ENCODE data around the gene ROCK2. TPM values are rescaled to one million over a fixed set of nuclear protein-coding genes. Genes with fewer than 3 reads are reported as not detected.

ROCK2 gene
- total RNA-seq, 1 donor from 2014 or later = 45.1 TPM

GRCh38 chr2:11179196-11179595 lies 165.2 kb downstream of the ROCK2 start:
- FAIRE-seq (no peak), DNase-seq (ENCODE audit: low read depth) (no peak)
- Histone ChIP-seq H3K27ac (ENCODE audit: low read depth, low read length) (no peak overlapping the region), H3K4me2 (ENCODE audit: low read length) (no peak overlapping the region), H3K9me3 (ENCODE audit: insufficient read depth, low read depth, low read length) (no peaks in the 10 kb centered on the region), H3K4me1 (ENCODE audit: insufficient read depth, low read length) (peaks cover 11% of the 10 kb centered on the region), H4K20me1 (ENCODE audit: insufficient read depth, low read length) (no peaks in the 10 kb centered on the region), H3K27me3 (ENCODE audit: insufficient read depth, low read length) (no peaks in the 10 kb centered on the region), H3K4me3 (ENCODE audit: insufficient read depth, low read depth, low read length) (no peak overlapping the region), H2AFZ (ENCODE audit: low read depth, low read length) (no peak overlapping the region), H3K79me2 (ENCODE audit: insufficient read depth, low read length) (no peaks in the 10 kb centered on the region), H3K36me3 (ENCODE audit: insufficient read depth, low read length) (peaks cover 5% of the 10 kb centered on the region), H3K9ac (ENCODE audit: low read length) (no peak overlapping the region)
- TF ChIP-seq CTCF (IDR thresholded peaks at IDR 0.05; ENCODE audit: insufficient read depth, low read depth, low read length) (no peak), EZH2 (IDR thresholded peaks at IDR 0.05; ENCODE audit: insufficient read depth, low read length) (no peak)
- H3K27ac Mint-ChIP-seq (ENCODE audit: unreplicated experiment) = no peak overlapping the region
- no peaks in the 10 kb centered on the region for H3K9me3 Mint-ChIP-seq (ENCODE audit: unreplicated experiment)
- no peaks in the 10 kb centered on the region for H3K27me3 Mint-ChIP-seq (ENCODE audit: low read depth, unreplicated experiment)
- peaks cover 17% of the 10 kb centered on the region for H3K4me1 Mint-ChIP-seq (ENCODE audit: low read depth, unreplicated experiment)
- no peak overlapping the region for H3K4me3 Mint-ChIP-seq (ENCODE audit: unreplicated experiment)
- no peaks in the 10 kb centered on the region for H3K36me3 Mint-ChIP-seq (ENCODE audit: low read depth, unreplicated experiment)

GRCh38 chr2:11177871-11178690 lies 166.4 kb downstream of the ROCK2 start:
- no peaks in the 10 kb centered on the region for H3K36me3 Mint-ChIP-seq (ENCODE audit: low read depth, unreplicated experiment)
- no peak overlapping the region for H3K4me3 ChIP-seq (ENCODE audit: insufficient read depth, low read depth, low read length)
- H2AFZ ChIP-seq (ENCODE audit: low read depth, low read length) = no peak overlapping the region
- no peak overlapping the region for H3K4me2 ChIP-seq (ENCODE audit: low read length)
- no peaks in the 10 kb centered on the region for H3K27me3 Mint-ChIP-seq (ENCODE audit: low read depth, unreplicated experiment)
- no peaks in the 10 kb centered on the region for H3K9me3 Mint-ChIP-seq (ENCODE audit: unreplicated experiment)
- H3K4me1 Mint-ChIP-seq (ENCODE audit: low read depth, unreplicated experiment) = peaks cover 17% of the 10 kb centered on the region
- no peak overlapping the region for H3K9ac ChIP-seq (ENCODE audit: low read length)
- no peak for FAIRE-seq
- no peak overlapping the region for H3K27ac Mint-ChIP-seq (ENCODE audit: unreplicated experiment)
- no peak for TF ChIP-seq CTCF (IDR thresholded peaks at IDR 0.05; ENCODE audit: insufficient read depth, low read depth, low read length)
- no peak for TF ChIP-seq EZH2 (IDR thresholded peaks at IDR 0.05; ENCODE audit: insufficient read depth, low read length)
- peaks cover 3% of the 10 kb centered on the region for H3K36me3 ChIP-seq (ENCODE audit: insufficient read depth, low read length)
- H4K20me1 ChIP-seq (ENCODE audit: insufficient read depth, low read length) = no peaks in the 10 kb centered on the region
- peaks cover 11% of the 10 kb centered on the region for H3K4me1 ChIP-seq (ENCODE audit: insufficient read depth, low read length)
- no peaks in the 10 kb centered on the region for H3K27me3 ChIP-seq (ENCODE audit: insufficient read depth, low read length)
- no peaks in the 10 kb centered on the region for H3K9me3 ChIP-seq (ENCODE audit: insufficient read depth, low read depth, low read length)
- H3K27ac ChIP-seq (ENCODE audit: low read depth, low read length) = no peak overlapping the region
- H3K4me3 Mint-ChIP-seq (ENCODE audit: unreplicated experiment) = no peak overlapping the region
- peak; percentile 25 for DNase-seq (ENCODE audit: low read depth)
- no peaks in the 10 kb centered on the region for H3K79me2 ChIP-seq (ENCODE audit: insufficient read depth, low read length)

GRCh38 chr2:11175293-11175795 lies 169.1 kb downstream of the ROCK2 start:
- Histone ChIP-seq H3K4me3 (ENCODE audit: insufficient read depth, low read depth, low read length) (peak overlapping the region; percentile 7), H2AFZ (ENCODE audit: low read depth, low read length) (no peak overlapping the region), H3K27me3 (ENCODE audit: insufficient read depth, low read length) (no peaks in the 10 kb centered on the region), H3K36me3 (ENCODE audit: insufficient read depth, low read length) (no peaks in the 10 kb centered on the region), H3K9ac (ENCODE audit: low read length) (no peak overlapping the region), H3K9me3 (ENCODE audit: insufficient read depth, low read depth, low read length) (no peaks in the 10 kb centered on the region), H3K27ac (ENCODE audit: low read depth, low read length) (peak overlapping the region; percentile 50), H3K79me2 (ENCODE audit: insufficient read depth, low read length) (no peaks in the 10 kb centered on the region), H4K20me1 (ENCODE audit: insufficient read depth, low read length) (no peaks in the 10 kb centered on the region), H3K4me1 (ENCODE audit: insufficient read depth, low read length) (peaks cover 11% of the 10 kb centered on the region), H3K4me2 (ENCODE audit: low read length) (peak overlapping the region; percentile 61)
- TF ChIP-seq EZH2 (IDR thresholded peaks at IDR 0.05; ENCODE audit: insufficient read depth, low read length) (no peak), CTCF (IDR thresholded peaks at IDR 0.05; ENCODE audit: insufficient read depth, low read depth, low read length) (no peak)
- peaks cover 17% of the 10 kb centered on the region for H3K4me1 Mint-ChIP-seq (ENCODE audit: low read depth, unreplicated experiment)
- H3K27ac Mint-ChIP-seq (ENCODE audit: unreplicated experiment) = peak overlapping the region; percentile 63
- no peaks in the 10 kb centered on the region for H3K27me3 Mint-ChIP-seq (ENCODE audit: low read depth, unreplicated experiment)
- FAIRE-seq = peak; percentile 59
- no peaks in the 10 kb centered on the region for H3K9me3 Mint-ChIP-seq (ENCODE audit: unreplicated experiment)
- peak; percentile 81 for DNase-seq (ENCODE audit: low read depth)
- H3K36me3 Mint-ChIP-seq (ENCODE audit: low read depth, unreplicated experiment) = no peaks in the 10 kb centered on the region
- H3K4me3 Mint-ChIP-seq (ENCODE audit: unreplicated experiment) = no peak overlapping the region
